Lower leg skin (tissue), 4 donors: ENCODE results near the gene TAS2R43. TPM values are rescaled to one million over a fixed set of nuclear protein-coding genes. Genes with fewer than 3 reads are reported as not detected.
"Not testable (repeated sequence)": the region's sequence is repeated elsewhere in the genome, so short reads cannot be mapped to it uniquely, and the experiment has no call there.

Source experiments
- DNase-seq, 2 donors: peaks; one replicate each; pipeline ENCODE4 v3.0.0-alpha.2; 2019; ENCODE audit warnings: low spot score in 2 of 2
- H3K4me3 ChIP-seq: fragments of 200-600 bp; sonication (generic); 2 replicates; pipeline ENCODE4 v1.5.1; 2017; ENCODE audit warnings: mild to moderate bottlenecking, low read depth; ENCODE audit not compliant: poor library complexity, severe bottlenecking
- CTCF ChIP-seq, 3 donors: fragments of 450-650 bp; IDR thresholded peaks; one replicate each; pipeline ENCODE4 v1.5.1; 2016; ENCODE audit warnings: antibody characterized with exemption in 3 of 3, mild to moderate bottlenecking in 3 of 3, moderate library complexity in 2 of 3
- POLR2A ChIP-seq, 2 donors: fragments of 450-650 bp; IDR thresholded peaks; one replicate each; pipeline ENCODE4 v1.6.1; 2016 to 2017; ENCODE audit warnings: antibody characterized with exemption in 2 of 2, mild to moderate bottlenecking in 1 of 2, moderate library complexity in 1 of 2
- whole genome bisulfite sequencing, 2 donors: methylation state at CpG; one replicate each; pipeline ENCODE4 v1.1.5; 2018; 5-methylcytosine and 5-hydroxymethylcytosine counted together
- intact Hi-C: fragments of 100-400 bp; cut with DNase I; formaldehyde crosslinking; loops from one replicate; pipeline ENCODE4 v1.15.0; 2023; ENCODE audit warnings: low total_unique reads
- total RNA-seq, 4 donors: library from RNA; depleted of rRNA; stranded (reverse); fragments of >200 nt; gene quantifications; one replicate each; pipeline ENCODE4 v1.1.0, GENCODE V29; 2016

The TAS2R43 gene
- total RNA-seq, 4 donors from 2014 or later = 1.0 to 1.5 TPM; not detected in 2

DNA sequence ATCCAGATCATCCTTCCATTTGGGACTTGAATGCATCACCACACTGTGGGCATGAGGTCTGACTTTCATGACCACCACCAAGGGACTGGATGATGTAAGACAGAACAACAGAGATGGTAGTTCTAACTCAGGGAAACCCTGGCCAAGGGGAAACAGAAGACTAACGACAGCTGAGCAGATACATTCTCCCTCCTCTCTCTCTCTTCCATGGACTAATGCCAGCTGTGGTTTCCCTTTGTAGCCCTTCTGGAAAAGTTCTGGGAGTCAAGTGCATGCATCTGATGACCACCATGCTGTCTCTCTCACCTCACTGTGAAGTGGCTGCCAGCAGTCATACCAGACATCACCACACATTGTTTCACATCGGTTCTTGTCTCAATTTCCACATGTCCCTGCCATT is 38.9 kb upstream of the TAS2R43 start:
- no peak overlapping the region for H3K4me3 ChIP-seq
- TF ChIP-seq CTCF (IDR thresholded peaks at IDR 0.05) (no peak), POLR2A (IDR thresholded peaks at IDR 0.05) (no peak)
- intact Hi-C loops = no loop called here
- 78 to 82% methylated on average over 2 of the region's 2 CpGs for WGBS, 2 donors
- DNase-seq = no peak

DNA sequence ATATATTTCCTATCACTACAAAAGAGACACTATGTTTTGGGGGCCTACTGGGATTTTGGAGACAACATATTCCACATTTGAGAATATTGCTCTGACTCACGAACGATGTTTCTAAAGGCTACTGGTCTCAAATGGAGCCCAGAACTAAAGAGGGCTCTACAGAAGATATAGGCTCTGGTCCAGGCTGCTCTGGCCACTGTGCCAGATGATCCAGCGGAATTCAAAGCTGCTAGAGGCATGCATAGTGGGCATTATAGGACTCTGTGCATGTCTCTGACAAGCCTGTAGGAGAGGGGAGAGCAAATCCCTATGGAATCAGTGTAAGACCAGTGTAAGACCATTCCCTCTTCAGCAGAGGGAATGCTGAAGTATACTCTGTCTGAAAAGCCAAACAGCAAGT is 38.3 kb upstream of the TAS2R43 start:
- TF ChIP-seq POLR2A (IDR thresholded peaks at IDR 0.05) = no peak
- no peak for TF ChIP-seq CTCF (IDR thresholded peaks at IDR 0.05)
- intact Hi-C loops = no loop called here
- DNase-seq = no peak
- no peak overlapping the region for H3K4me3 ChIP-seq
- 99% methylated on average over 3 of the region's 3 CpGs for WGBS, 2 donors

DNA sequence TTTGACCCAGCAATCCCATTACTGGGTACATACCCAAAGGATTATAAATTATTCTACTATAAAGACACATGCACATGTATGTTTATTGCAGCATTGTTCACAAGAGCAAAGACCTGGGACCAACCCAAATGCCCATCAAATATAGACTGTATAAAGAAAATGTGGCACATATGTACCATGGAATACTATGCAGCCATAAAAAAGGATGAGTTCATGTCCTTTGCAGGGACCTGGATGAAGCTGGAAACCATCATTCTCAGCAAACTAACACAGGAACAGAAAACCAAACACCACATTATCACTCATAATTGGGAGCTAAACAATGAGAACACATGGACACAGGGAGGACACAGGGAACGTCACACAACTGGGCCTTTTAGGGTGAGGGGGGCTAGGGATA is 22.0 kb upstream of the TAS2R43 start:
- DNase-seq, intact Hi-C loops: not testable (repeated sequence)
- WGBS, 2 donors = 92 to 100% methylated on average over 1 of the region's 1 CpG

DNA sequence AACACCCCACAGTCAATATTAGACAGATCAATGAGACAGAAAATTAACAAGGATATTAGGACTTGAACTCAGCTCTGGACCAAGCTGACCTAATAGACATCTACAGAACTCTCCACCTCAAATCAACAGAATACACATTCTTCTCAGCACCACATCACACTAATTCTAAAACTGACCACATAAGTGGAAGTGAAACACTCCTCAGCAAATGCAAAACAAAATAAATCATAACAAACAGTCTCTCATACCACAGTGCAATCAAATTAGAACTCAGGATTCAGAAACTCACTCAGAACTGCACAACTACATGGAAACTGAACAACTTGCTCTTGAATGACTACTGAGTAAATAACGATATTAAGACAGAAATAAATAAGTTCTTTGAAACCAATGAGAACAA is 19.1 kb upstream of the TAS2R43 start:
- intact Hi-C loops, H3K4me3 ChIP-seq, DNase-seq: not testable (repeated sequence)
- 94 to 97% methylated on average over 1 of the region's 1 CpG for WGBS, 2 donors

More for the DNA sequence above, 22.0 kb upstream of the TAS2R43 start:
- not testable (repeated sequence) for H3K4me3 ChIP-seq

- 94 to 100% methylated on average over 2 of the region's 2 CpGs for WGBS, 2 donors
- no peak overlapping the region for H3K4me3 ChIP-seq
- no peak for DNase-seq
- no peak for TF ChIP-seq POLR2A (IDR thresholded peaks at IDR 0.05)
- no peak for TF ChIP-seq CTCF (IDR thresholded peaks at IDR 0.05)
- intact Hi-C loops = no loop called here
Measured at GRCh38 chr12:11108862-11109261, 16.7 kb upstream of the TAS2R43 start.

DNA sequence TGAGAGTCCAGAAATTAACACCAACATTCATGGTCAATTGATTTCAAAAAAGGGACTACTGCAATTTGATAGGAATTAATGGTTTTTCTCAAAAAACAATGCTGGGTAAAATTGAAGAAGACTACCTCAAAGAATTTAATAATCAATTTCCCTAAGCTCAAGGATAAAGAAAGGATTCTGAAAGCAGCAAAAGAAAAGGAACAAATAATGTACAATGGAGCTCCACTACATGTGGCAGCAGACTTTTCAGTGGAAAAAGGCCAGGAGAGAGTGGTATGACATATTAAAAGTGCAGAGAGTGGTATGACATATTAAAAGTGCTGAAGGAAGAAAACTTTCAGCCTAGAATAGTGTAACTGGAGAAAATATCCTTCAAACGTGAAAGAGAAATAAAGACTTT is 15.6 kb upstream of the TAS2R43 start:
- TF ChIP-seq POLR2A (IDR thresholded peaks at IDR 0.05) (no peak), CTCF (IDR thresholded peaks at IDR 0.05) (no peak)
- 86 to 88% methylated on average over 1 of the region's 1 CpG for WGBS, 2 donors
- no peak for DNase-seq
- H3K4me3 ChIP-seq = no peak overlapping the region
- intact Hi-C loops = no loop called here

- H3K4me3 ChIP-seq = no peak overlapping the region
- 97 to 98% methylated on average over 2 of the region's 2 CpGs for WGBS, 2 donors
- DNase-seq = no peak
- TF ChIP-seq CTCF (IDR thresholded peaks at IDR 0.05) (no peak), POLR2A (IDR thresholded peaks at IDR 0.05) (no peak)
- intact Hi-C loops = no loop called here
Measured at GRCh38 chr12:11106288-11106687, 14.2 kb upstream of the TAS2R43 start.
